HepG2 (cell line): ENCODE measurements around the gene ANKRD49. TPM values are rescaled to one million over a fixed set of nuclear protein-coding genes. Genes with fewer than 3 reads are reported as not detected.

Source experiments
- CSRNP1 ChIP-seq: sonication (generic); formaldehyde crosslinking; IDR thresholded peaks from 2 replicates; pipeline ENCODE4 v1.8.1; 2023; ENCODE audit warnings: mild to moderate bottlenecking, missing genetic modification reagents
- HDAC1 ChIP-seq: sonication (generic); formaldehyde crosslinking; IDR thresholded peaks from 2 replicates; pipeline ENCODE4 v1.5.1; 2020; ENCODE audit warnings: mild to moderate bottlenecking, missing genetic modification reagents
- IKZF5 ChIP-seq: IDR thresholded peaks from 2 replicates; pipeline ENCODE4 v1.6.1; 2018; ENCODE audit warnings: missing genetic modification reagents, mild to moderate bottlenecking, missing compliant biosample characterization
- MYC ChIP-seq: sonication (generic); formaldehyde crosslinking; IDR thresholded peaks from 2 replicates; pipeline ENCODE4 v1.9.0; 2021; ENCODE audit warnings: missing genetic modification reagents, borderline replicate concordance
- SKI ChIP-seq: fragments of 450-650 bp; IDR thresholded peaks from one replicate; pipeline ENCODE4 v1.6.1; 2018; ENCODE audit warnings: mild to moderate bottlenecking; ENCODE audit not compliant: partially characterized antibody
- SNAPC4 ChIP-seq: sonication (generic); formaldehyde crosslinking; IDR thresholded peaks from 2 replicates; pipeline ENCODE4 v1.4.0; 2020; ENCODE audit warnings: mild to moderate bottlenecking, missing genetic modification reagents
- ZNF136 ChIP-seq: sonication (generic); formaldehyde crosslinking; IDR thresholded peaks from 2 replicates; pipeline ENCODE4 v1.8.1; 2022; ENCODE audit warnings: low read depth, mild to moderate bottlenecking, moderate library complexity, missing genetic modification reagents
- ZNF224 ChIP-seq: sonication (generic); formaldehyde crosslinking; IDR thresholded peaks from 2 replicates; pipeline ENCODE4 v1.5.0; 2020; ENCODE audit warnings: mild to moderate bottlenecking, missing genetic modification reagents
- ZNF703 ChIP-seq: sonication (generic); formaldehyde crosslinking; IDR thresholded peaks from 2 replicates; pipeline ENCODE4 v1.5.1; 2020; ENCODE audit warnings: missing genetic modification reagents, mild to moderate bottlenecking, moderate library complexity, borderline replicate concordance
- ZZZ3 ChIP-seq: sonication (generic); formaldehyde crosslinking; IDR thresholded peaks from 2 replicates; pipeline ENCODE4 v1.4.0; 2020; ENCODE audit warnings: missing genetic modification reagents, mild to moderate bottlenecking, borderline replicate concordance
- polyA plus RNA-seq, 8 experiments: library from polyadenylated mRNA; depleted of rRNA in 3 of 8; stranded (reverse) in 7 of 8; unstranded in 1 of 8; fragments of >200 nt; fragmentation: Illumina TruSeq in 4 of 8; extraction: Trizol in 4 of 8; gene quantifications; 2 replicates each; pipeline versions ENCODE4 v1.2.1 to v1.2.3, GENCODE V29; 2011 to 2016; ENCODE audit warnings: low read depth in 4 of 8, missing spikeins in 1 of 8, mixed read lengths in 1 of 8; ENCODE audit not compliant: insufficient read depth in 1 of 8
- total RNA-seq, 5 experiments: library from RNA; depleted of rRNA; stranded (reverse); fragments of >200 nt; fragmentation: Illumina TruSeq; extraction: Trizol; gene quantifications; 2 replicates each; pipeline ENCODE4 v1.2.3, GENCODE V29; 2016; ENCODE audit warnings: low read depth in 1 of 5
- TF ChIP-seq, protein P1 (sequence below): IDR thresholded peaks from 2 replicates; pipeline ENCODE4 v1.4.0; 2020; ENCODE audit warnings: mild to moderate bottlenecking, missing genetic modification reagents
- TF ChIP-seq, protein P2 (sequence below): IDR thresholded peaks from 2 replicates; pipeline ENCODE4 v1.6.1; 2016; ENCODE audit warnings: missing compliant biosample characterization, missing genetic modification reagents, borderline replicate concordance

The ANKRD49 gene
- total and polyA plus RNA-seq, 2 of the 13 experiments (the other 11 are each of a cell fraction or from before 2014, with no cell fraction given), result 14.2 to 14.3 TPM

DNA sequence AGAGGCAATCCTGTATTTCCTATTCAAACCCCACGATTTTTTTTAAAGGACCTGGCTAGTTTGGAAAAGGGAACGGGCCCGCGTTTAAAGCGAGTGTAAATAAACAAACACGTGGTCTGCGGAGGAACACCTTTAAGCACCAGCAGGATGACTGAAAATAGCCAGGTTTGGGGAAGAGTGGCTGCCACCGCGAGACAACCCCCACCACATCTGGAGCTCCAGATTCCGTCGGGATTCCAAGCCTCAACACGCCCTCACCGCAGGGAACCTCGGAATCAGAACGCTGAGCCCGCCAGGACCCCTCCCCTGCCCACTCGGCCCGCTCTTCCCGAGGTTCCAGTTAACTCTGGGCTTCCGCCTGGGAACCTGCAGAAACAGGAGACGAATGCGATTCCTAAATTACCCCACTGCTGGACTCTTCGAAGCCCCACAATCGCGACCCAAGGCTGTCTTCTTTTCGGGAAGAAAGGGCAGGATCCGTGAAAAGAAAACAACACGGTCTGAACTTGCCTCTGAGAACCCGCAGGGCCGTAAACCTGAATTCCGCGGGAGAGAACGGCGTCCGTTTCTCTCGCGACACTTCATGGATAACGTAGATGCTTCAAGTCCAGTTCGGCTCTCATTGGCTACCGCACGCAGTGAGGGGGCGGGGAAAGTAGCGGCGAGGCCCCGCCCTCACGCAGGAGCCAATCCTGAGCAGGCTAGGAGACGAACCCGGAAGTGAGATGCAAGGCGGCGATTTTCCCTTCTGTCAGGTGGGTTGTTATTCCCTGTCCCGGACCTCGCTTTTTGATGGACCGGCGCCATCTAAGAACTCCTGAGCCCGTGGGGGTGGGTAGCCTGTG lies at the start of gene ANKRD49, which contains the start of gene MRE11 (continued):
- no peak for TF ChIP-seq SNAPC4
- TF ChIP-seq, protein P1, sequence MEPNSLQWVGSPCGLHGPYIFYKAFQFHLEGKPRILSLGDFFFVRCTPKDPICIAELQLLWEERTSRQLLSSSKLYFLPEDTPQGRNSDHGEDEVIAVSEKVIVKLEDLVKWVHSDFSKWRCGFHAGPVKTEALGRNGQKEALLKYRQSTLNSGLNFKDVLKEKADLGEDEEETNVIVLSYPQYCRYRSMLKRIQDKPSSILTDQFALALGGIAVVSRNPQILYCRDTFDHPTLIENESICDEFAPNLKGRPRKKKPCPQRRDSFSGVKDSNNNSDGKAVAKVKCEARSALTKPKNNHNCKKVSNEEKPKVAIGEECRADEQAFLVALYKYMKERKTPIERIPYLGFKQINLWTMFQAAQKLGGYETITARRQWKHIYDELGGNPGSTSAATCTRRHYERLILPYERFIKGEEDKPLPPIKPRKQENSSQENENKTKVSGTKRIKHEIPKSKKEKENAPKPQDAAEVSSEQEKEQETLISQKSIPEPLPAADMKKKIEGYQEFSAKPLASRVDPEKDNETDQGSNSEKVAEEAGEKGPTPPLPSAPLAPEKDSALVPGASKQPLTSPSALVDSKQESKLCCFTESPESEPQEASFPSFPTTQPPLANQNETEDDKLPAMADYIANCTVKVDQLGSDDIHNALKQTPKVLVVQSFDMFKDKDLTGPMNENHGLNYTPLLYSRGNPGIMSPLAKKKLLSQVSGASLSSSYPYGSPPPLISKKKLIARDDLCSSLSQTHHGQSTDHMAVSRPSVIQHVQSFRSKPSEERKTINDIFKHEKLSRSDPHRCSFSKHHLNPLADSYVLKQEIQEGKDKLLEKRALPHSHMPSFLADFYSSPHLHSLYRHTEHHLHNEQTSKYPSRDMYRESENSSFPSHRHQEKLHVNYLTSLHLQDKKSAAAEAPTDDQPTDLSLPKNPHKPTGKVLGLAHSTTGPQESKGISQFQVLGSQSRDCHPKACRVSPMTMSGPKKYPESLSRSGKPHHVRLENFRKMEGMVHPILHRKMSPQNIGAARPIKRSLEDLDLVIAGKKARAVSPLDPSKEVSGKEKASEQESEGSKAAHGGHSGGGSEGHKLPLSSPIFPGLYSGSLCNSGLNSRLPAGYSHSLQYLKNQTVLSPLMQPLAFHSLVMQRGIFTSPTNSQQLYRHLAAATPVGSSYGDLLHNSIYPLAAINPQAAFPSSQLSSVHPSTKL, result no peak; the same call in 1 of the 2 replicates
- TF ChIP-seq ZNF136 (CRISPR knock-in tag), result no peak
- no peak for TF ChIP-seq ZNF703 (CRISPR knock-in tag)
- TF ChIP-seq SKI, result no peak
- TF ChIP-seq IKZF5, result no peak
- TF ChIP-seq CSRNP1 (CRISPR knock-in tag), result peak; percentile 39; the same call in 1 of the 2 replicates
- TF ChIP-seq ZNF224, result 0 out of 2 replicates have a peak, but pooled peaks have one; percentile 40
- peak; percentile 14; the same call in 1 of the 2 replicates for TF ChIP-seq ZZZ3 (CRISPR knock-in tag)
- peak; percentile 59; the same call in 1 of the 2 replicates for TF ChIP-seq MYC (CRISPR knock-in tag)
- TF ChIP-seq, protein P2, sequence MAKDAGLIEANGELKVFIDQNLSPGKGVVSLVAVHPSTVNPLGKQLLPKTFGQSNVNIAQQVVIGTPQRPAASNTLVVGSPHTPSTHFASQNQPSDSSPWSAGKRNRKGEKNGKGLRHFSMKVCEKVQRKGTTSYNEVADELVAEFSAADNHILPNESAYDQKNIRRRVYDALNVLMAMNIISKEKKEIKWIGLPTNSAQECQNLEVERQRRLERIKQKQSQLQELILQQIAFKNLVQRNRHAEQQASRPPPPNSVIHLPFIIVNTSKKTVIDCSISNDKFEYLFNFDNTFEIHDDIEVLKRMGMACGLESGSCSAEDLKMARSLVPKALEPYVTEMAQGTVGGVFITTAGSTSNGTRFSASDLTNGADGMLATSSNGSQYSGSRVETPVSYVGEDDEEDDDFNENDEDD, result peak; percentile 95
- TF ChIP-seq HDAC1, result peak; percentile 67; the same call in 1 of the 2 replicates
